Keratinocyte (primary cell): ENCODE results near the gene THG1L.

Experiments
- CTCF ChIP-seq, 3 experiments: IDR thresholded peaks in 1 of 3; conservative IDR thresholded peaks in 1 of 3; optimal IDR thresholded peaks in 1 of 3; 2 replicates in 2 of 3; 3 replicates in 1 of 3; pipeline versions ENCODE3 to v1.5.1; 2011; ENCODE audit warnings: low read length in 3 of 3, mild to moderate bottlenecking in 3 of 3, moderate library complexity in 2 of 3, control low read depth in 1 of 3, inconsistent platforms in 1 of 3; ENCODE audit not compliant: insufficient read depth in 2 of 3; ENCODE audit errors: extremely low read depth in 1 of 3
- EZH2 ChIP-seq: IDR thresholded peaks from one replicate; pipeline ENCODE4 v1.6.1; 2012; ENCODE audit warnings: inconsistent platforms, mild to moderate bottlenecking, low read length, moderate library complexity

DNA sequence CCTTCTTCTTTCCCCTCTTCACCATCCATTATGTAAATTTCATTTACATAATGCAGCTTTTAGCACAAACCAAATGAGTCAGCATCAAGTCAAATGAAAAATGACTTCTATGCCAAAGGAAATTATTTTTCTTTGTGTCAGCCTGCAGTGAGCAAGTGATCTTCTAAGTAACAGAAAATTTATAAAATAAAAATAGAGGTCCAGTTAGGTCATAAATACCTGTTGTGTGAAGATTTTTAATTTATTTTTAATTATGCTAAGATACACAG lies 16.7 kb upstream of the THG1L start:
- TF ChIP-seq CTCF (optimal IDR thresholded peaks at IDR 0.05 in 1 of 3, IDR thresholded peaks at IDR 0.05 in 1 of 3, conservative IDR thresholded peaks at IDR 0.05 in 1 of 3; ENCODE audit: extremely low read depth in 1 of 3, insufficient read depth in 2 of 3, low read length in 3 of 3) (no peak), EZH2 (no peak)
